T47D (cell line): ENCODE data around the gene TPST1.
A peak's percentile ranks its signal among the peaks of the same experiment; 100 is the strongest.
"Not testable (repeated sequence)": the region's sequence is repeated elsewhere in the genome, so short reads cannot be mapped to it uniquely, and the experiment has no call there.

Experiments used
- DNase-seq, 2 experiments: peaks; one replicate each; pipeline versions ENCODE4 v3.0.0 to v3.0.0-alpha.2; 2011 to 2012; ENCODE audit warnings: low read depth in 1 of 2, low spot score in 1 of 2
- JUND ChIP-seq: IDR thresholded peaks from 2 replicates; pipeline ENCODE4 v1.6.1; 2012; ENCODE audit warnings: low read depth
- in situ Hi-C: cut with HindIII; loops from 2 replicates; pipeline ENCODE4 v1.10.0; 2016; ENCODE audit warnings: low sequenced_read_pairs, low pct_unique_long_range_greater_than_20kb

Gene TPST1

GRCh38 chr7:66319407-66319979 is 114.4 kb downstream of the TPST1 start:
- TF ChIP-seq JUND = no peak
- in situ Hi-C loops = no loop called here
- no peak for DNase-seq

DNA sequence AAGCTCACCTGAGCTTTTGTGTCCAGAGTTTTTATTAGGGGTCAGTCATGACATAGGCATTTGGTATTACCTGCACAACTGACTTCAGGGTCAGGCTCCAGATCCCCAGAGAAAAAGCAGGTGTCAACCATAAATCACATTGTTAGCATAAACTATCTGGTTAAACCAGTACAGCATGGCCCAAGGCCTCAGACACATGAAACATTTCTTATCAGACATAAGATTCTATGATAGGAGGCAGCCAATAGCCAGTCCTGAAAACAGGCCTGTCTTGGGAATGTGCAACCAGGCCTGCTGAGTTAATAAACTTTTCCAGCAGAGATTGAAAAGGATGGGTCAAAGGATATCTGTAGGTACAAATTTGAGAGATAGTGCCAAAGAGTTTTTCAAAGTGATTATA is 116.1 kb downstream of the TPST1 start:
- peak in 1 of 2 experiments; percentile 70 for DNase-seq
- TF ChIP-seq JUND = no peak
- in situ Hi-C loops = no loop called here

- in situ Hi-C loops = no loop called here
- TF ChIP-seq JUND = no peak
- DNase-seq = no peak
These were observed 118.1 kb downstream of the TPST1 start for GRCh38 chr7:66323114-66323796.

DNA sequence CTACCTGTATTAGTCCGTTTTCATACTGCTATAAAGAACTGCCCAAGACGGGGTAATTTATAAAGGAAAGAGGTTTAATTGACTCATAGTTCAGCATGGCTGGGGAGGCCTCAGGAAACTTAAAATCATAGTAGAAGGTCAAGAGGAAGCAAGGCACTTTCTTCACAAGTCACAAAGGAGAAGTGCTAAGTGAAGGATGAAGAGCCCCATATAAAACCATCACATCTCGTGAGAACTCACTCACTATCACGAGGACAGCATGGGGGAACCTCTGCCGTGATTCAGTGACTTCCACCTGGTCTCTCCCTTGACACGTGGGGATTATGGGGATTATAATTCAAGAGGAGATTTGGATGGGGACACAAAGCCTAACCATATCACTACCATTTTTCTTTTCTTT is 119.9 kb downstream of the TPST1 start:
- in situ Hi-C loops, DNase-seq: not testable (repeated sequence)

GRCh38 chr7:66326501-66327215 is 121.5 kb downstream of the TPST1 start:
- TF ChIP-seq JUND = no peak
- no peak for DNase-seq
- in situ Hi-C loops = no loop called here

DNA sequence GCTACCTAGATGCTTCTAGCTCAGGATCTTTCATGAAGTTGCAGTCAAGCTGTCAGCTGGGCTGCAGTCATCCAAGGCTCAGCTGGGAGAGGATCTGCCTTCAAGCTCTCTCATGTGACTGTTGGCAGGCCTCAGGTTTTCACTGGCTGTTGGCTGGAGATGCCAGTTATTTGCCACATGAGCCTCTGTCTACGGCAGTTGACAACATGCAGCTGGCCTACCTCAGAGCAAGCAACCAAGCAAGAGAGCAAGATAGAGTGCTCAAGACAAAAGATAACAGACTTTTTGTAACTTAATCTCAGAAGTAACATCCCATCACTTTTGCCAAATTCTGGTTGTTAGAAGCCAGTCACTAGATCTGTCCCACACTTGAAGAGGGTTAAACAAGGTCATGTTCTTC is 125.8 kb downstream of the TPST1 start:
- TF ChIP-seq JUND = no peak
- DNase-seq = no peak
- in situ Hi-C loops = no loop called here

DNA sequence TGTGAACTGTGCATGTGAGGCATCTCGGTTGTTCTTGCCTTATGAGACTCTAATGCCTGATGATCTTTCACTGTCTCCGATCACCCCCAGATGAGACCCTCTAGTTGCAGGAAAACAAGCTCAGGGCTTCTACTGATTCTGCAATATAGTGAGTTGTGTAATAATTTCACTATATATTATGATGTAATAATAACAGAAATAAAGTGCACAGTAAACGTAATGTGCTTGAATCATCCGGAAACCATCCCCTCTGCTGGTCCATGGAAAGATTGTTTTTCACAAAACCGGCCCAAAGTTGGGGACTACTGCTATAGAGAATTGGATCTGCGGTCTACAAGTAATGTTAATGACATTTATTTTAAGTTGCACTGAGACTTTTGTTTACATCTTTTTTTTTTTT is 126.7 kb downstream of the TPST1 start:
- no peak for DNase-seq
- in situ Hi-C loops = no loop called here
- TF ChIP-seq JUND = no peak

DNA sequence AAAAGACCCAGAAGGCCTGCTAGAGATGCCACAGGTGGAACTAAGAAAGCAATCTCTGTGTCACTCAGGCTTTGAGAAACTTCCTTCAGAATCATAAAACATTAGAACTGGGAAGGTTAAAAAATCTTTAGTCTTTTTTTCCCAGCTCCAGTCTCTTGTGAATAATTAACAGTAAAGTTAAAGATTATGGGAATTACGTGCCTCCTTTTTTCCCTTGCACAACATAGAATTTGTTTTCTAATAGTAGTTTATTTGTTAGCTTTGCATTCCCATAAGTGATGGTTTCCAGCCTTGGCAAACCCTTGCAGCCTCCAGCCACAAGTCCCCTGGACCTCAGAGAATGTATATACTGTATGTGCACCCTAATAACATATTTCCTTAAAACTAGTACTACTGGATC is 128.3 kb downstream of the TPST1 start:
- TF ChIP-seq JUND = no peak
- in situ Hi-C loops = no loop called here

GRCh38 chr7:66335318-66335717 is 130.2 kb downstream of the TPST1 start:
- no peak for DNase-seq
- in situ Hi-C loops = no loop called here
- no peak for TF ChIP-seq JUND

More for the DNA sequence above, 128.3 kb downstream of the TPST1 start:
- no peak for DNase-seq

DNA sequence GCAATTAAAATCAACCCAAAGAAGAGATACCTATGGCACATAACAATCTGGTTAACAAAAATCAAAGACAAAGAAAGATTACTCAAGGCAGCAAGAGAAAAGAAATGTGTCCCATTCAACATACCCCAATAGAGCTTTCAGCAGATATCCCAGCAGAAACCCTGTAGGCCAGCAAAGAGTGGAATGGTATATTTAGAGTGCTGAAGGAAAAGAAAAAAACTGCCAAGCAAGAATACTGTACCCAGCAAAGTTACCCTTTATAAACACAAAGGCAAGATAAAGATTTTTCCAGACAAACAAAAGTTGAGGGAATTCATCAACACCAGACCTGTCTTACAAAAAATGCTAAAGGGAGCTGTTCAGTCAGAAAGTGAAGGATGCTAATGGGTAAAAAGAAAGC is 131.6 kb downstream of the TPST1 start:
- DNase-seq = no peak
- TF ChIP-seq JUND = no peak
- in situ Hi-C loops = no loop called here

DNA sequence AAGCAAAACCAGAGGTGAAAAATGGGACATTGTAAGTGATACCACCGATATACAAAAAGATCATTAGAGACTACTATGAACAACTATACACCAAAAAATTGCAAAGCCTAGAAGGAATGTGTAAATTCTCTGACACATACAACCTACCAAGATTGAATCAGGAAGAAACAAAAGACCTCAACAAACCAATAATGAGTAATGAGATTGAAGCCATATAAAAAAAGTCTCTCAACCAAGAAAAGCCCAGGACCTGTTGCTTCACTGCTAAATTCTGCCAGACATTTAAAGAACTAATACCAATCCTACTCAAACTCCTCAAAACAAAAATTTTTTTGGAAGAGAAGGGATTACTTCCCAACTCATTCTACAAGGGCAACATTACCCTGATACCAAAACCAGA is 134.0 kb downstream of the TPST1 start:
- no peak for DNase-seq
- in situ Hi-C loops = no loop called here
- no peak for TF ChIP-seq JUND

DNA sequence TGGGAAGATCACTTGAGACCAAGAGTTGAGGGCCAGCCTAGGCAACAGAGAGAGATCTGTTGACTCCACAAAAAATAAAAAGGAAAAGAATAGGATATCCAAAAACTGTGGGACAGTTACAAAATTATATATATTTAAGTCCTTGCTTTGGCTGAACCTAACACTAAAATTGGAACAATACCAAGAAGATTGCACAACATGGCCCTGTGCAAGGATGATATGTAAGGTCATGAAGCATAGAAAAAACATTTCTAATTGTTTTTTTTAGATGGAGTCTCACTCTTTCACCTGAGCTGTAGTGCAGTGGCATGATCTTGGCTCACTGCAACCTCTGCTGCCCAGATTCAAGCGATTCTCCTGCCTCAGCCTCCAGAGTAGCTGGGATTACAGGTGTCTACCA is 139.0 kb downstream of the TPST1 start:
- DNase-seq = no peak
- TF ChIP-seq JUND = no peak
- in situ Hi-C loops = no loop called here

DNA sequence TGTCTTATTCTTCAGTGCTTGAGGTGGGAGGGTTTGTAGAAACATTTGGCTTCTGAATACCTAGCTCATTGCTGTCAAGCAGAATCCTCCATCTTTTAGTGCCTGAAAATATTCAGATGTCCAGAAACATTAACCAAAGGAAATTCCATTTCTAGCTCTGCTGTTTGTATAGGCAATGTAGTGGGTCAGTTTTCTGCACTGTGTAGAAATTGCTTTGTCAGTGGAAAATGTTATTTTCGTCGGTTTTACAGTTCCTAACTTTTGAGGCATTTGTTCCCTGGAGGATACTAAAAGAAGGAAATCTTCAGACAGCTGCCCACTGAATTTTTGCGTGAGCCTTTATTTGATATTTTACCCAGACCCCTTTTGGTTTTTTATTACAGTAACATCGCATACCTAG is 143.4 kb downstream of the TPST1 start:
- DNase-seq = no peak
- in situ Hi-C loops = no loop called here
- no peak for TF ChIP-seq JUND

DNA sequence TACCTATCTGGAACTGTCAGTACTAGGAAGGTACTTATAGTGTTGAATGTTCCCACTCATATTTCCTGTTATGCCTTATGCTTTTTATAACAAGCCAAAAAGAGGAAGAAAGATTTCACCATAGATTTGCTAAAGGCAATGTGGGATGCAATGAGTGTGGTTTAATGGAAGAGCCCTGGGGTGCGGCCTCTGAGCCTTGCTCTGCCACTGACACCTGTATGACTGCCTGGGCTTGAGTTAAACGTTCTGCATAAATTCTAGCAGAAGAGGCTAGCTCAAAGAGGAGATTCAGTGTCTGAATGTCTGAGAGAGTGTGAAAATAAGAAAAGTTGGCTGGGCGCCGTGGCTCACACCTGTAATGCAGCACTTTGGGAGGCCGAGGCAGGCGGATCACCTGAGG is 143.8 kb downstream of the TPST1 start:
- in situ Hi-C loops = no loop called here
- TF ChIP-seq JUND = no peak
- DNase-seq = peak in 1 of 2 experiments; percentile 42
